Smooth muscle cell (in vitro differentiated cells): ENCODE data around the gene ADCY2. TPM values are rescaled to one million over a fixed set of nuclear protein-coding genes. Genes with fewer than 3 reads are reported as not detected.
A peak's percentile ranks its signal among the peaks of the same experiment; 100 is the strongest.

Experiments used
- DNase-seq: peaks from one replicate; lab custom pipeline; 2025; ENCODE audit not compliant: unreplicated experiment; lab: John Stamatoyannopoulos, UW
- H2AFZ ChIP-seq: fragments of 200-600 bp; sonication (generic); 2 replicates; pipeline ENCODE4 v1.6.0; 2016; ENCODE audit warnings: antibody characterized with exemption, low read depth, mild to moderate bottlenecking
- H3F3A ChIP-seq: fragments of 200-600 bp; sonication (generic); 2 replicates; pipeline ENCODE4 v1.6.0; 2017; ENCODE audit warnings: antibody characterized with exemption, low read depth
- H3K27ac ChIP-seq: fragments of 200-600 bp; sonication (generic); 2 replicates; pipeline ENCODE4 v1.5.1; 2016; ENCODE audit warnings: low read depth, mild to moderate bottlenecking
- H3K27me3 ChIP-seq: fragments of 200-600 bp; sonication (generic); 2 replicates; pipeline ENCODE4 v1.6.1; 2016; ENCODE audit warnings: low read depth, mild to moderate bottlenecking
- H3K36me3 ChIP-seq: fragments of 200-600 bp; sonication (generic); 2 replicates; pipeline ENCODE4 v1.5.1; 2016; ENCODE audit warnings: low read depth
- H3K4me1 ChIP-seq: fragments of 200-600 bp; sonication (generic); 2 replicates; pipeline ENCODE4 v1.5.1; 2016; ENCODE audit warnings: low read depth
- H3K4me2 ChIP-seq: fragments of 200-600 bp; sonication (generic); 2 replicates; pipeline ENCODE4 v1.6.0; 2016; ENCODE audit warnings: mild to moderate bottlenecking
- H3K4me3 ChIP-seq: fragments of 200-600 bp; sonication (generic); 2 replicates; pipeline ENCODE4 v1.5.1; 2016; ENCODE audit warnings: mild to moderate bottlenecking
- H3K79me2 ChIP-seq: fragments of 200-600 bp; sonication (generic); 2 replicates; pipeline ENCODE4 v1.6.0; 2016; ENCODE audit warnings: low read depth, mild to moderate bottlenecking
- H3K9ac ChIP-seq: fragments of 200-600 bp; sonication (generic); 2 replicates; pipeline ENCODE4 v1.6.0; 2016; ENCODE audit warnings: low read depth
- H3K9me3 ChIP-seq: fragments of 200-600 bp; sonication (generic); replicated peaks from 2 replicates; pipeline ENCODE4 v1.5.1; 2016; ENCODE audit warnings: low read depth
- H4K20me1 ChIP-seq: fragments of 200-600 bp; sonication (generic); 2 replicates; pipeline ENCODE4 v1.6.0; 2016; ENCODE audit warnings: low read depth
- WGBS: methylation state at CpG from one replicate; pipeline ENCODE4 v1.1.7; 2016; ENCODE audit warnings: low lambda C conversion rate; 5-methylcytosine and 5-hydroxymethylcytosine counted together
- polyA plus RNA-seq: library from polyadenylated mRNA; unstranded; fragments of >200 nt; fragmentation: Nextera tagmentation; extraction: Ambion mirVana; gene quantifications from 2 replicates; pipeline ENCODE4 v1.2.1, GENCODE V29; 2016
- total RNA-seq: library from RNA; depleted of rRNA; stranded (reverse); fragments of >200 nt; gene quantifications from 2 replicates; pipeline ENCODE4 v1.2.3, GENCODE V29; 2014
- TF ChIP-seq, protein P1 (sequence below): fragments of 200-600 bp; sonication (generic); IDR thresholded peaks from 2 replicates; pipeline ENCODE4 v1.5.1; 2017; ENCODE audit warnings: borderline replicate concordance, mild to moderate bottlenecking, antibody characterized with exemption; ENCODE audit not compliant: insufficient read depth, poor library complexity, severe bottlenecking

The ADCY2 gene
- total and polyA plus RNA-seq, 2 experiments from 2014 or later: 2.8 to 8.0 TPM

DNA sequence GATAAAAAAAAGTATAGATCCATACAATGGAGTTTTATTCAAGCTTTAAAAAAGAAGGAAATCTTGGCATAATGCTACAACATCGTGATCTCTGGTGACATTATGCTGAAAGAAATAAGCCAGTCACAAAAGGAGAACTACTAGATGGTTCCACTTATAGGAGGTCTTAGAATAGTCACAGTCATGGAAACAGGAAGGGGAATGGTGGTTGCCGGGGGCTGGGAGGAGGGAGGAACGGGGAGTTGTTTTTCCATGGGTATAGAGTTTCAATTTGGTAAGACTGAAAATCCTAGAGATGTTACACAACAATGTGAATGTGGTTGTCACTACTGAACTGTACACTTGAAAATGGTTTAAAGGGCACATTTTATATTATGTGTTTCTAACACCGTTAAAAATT, 360.5 kb downstream of the ADCY2 start:
- Histone ChIP-seq H3K4me1 (no peaks in the 10 kb centered on the region), H3K79me2 (no peaks in the 10 kb centered on the region), H3K27ac (no peak overlapping the region), H3K4me2 (no peak overlapping the region), H3K9ac (no peak overlapping the region), H3K27me3 (no peaks in the 10 kb centered on the region), H3K4me3 (no peak overlapping the region), H3F3A (no peaks in the 10 kb centered on the region), H3K36me3 (no peaks in the 10 kb centered on the region), H4K20me1 (no peaks in the 10 kb centered on the region), H3K9me3 (no peaks in the 10 kb centered on the region), H2AFZ (no peak overlapping the region)
- WGBS: 90% methylated on average over 4 of the region's 4 CpGs
- DNase-seq: no peak
- TF ChIP-seq, protein P1, sequence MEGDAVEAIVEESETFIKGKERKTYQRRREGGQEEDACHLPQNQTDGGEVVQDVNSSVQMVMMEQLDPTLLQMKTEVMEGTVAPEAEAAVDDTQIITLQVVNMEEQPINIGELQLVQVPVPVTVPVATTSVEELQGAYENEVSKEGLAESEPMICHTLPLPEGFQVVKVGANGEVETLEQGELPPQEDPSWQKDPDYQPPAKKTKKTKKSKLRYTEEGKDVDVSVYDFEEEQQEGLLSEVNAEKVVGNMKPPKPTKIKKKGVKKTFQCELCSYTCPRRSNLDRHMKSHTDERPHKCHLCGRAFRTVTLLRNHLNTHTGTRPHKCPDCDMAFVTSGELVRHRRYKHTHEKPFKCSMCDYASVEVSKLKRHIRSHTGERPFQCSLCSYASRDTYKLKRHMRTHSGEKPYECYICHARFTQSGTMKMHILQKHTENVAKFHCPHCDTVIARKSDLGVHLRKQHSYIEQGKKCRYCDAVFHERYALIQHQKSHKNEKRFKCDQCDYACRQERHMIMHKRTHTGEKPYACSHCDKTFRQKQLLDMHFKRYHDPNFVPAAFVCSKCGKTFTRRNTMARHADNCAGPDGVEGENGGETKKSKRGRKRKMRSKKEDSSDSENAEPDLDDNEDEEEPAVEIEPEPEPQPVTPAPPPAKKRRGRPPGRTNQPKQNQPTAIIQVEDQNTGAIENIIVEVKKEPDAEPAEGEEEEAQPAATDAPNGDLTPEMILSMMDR: no peak

DNA sequence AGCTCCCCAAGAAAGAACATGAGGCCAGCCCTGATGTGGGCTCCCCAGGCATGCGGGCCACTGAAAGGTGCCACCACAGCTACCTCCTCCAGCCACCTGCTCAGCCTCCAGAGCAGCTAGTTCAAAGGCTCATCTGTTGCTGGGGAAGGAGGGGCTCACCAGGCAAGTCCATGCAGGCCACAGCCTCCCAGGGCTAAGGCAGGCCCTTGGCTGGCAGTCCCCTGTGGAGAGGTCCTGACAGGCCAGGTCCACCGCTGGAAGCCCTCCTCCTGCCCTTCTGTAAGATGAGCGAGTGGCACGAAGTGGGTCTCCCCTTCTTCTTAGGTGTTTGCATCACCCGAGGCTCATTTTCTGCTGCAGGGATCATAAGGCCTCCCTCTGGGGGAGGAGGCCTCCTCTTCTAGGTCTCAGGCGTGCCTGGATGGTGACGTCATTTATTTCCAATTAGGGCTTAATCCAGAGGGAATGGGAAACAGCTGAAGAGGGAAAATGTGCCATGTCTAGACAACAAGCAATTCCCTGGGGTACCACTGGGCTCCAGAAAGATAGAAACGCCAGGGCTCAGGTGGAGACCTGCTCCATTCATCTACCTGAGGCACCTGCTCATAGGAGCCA, 363.4 kb downstream of the ADCY2 start:
- TF ChIP-seq, protein P1: no peak
- H2AFZ ChIP-seq: no peak overlapping the region
- no peaks in the 10 kb centered on the region for H3F3A ChIP-seq
- H3K27ac ChIP-seq: no peak overlapping the region
- H3K4me1 ChIP-seq: no peaks in the 10 kb centered on the region
- H3K4me3 ChIP-seq: no peak overlapping the region
- H3K4me2 ChIP-seq: peak overlapping the region; percentile 2
- H3K9ac ChIP-seq: no peak overlapping the region
- H3K36me3 ChIP-seq: no peaks in the 10 kb centered on the region
- no peak for DNase-seq
- no peaks in the 10 kb centered on the region for H3K27me3 ChIP-seq
- no peaks in the 10 kb centered on the region for H3K79me2 ChIP-seq
- H3K9me3 ChIP-seq: no peaks in the 10 kb centered on the region
- WGBS: 78% methylated on average over 8 of the region's 8 CpGs
- H4K20me1 ChIP-seq: no peaks in the 10 kb centered on the region

DNA sequence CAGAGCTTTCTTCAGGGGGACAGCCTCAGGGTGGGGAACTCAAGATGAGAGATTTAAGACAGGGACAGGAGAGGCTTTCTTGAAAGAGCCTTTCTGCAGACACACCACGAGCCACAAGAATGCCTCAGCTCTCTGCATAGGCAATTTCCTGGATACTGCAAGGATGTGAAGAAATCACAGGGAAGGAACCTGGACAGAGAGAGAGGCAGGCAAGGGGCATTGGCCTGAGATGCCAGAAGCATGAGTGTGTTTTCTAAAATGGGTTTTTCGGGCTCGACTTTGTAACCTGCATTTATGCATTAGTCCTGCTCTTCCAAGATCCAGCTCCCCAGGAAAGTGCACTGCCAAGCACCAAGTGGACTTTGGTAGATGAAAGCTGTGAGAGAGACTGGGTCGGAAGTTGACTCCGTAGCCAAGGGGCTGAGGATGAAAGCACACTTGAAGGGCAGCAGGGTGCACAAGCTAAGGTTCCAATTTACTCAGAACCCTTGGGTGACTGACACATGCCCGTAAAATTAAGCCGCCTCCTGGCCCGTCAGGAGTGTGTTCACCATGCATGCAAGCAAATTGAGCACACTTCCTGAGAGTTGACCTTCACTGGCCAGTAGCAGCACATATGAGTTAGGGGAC, 364.1 kb downstream of the ADCY2 start:
- H3K9ac ChIP-seq: no peak overlapping the region
- H3K36me3 ChIP-seq: no peaks in the 10 kb centered on the region
- no peak overlapping the region for H3K4me2 ChIP-seq
- no peaks in the 10 kb centered on the region for H4K20me1 ChIP-seq
- H3K27ac ChIP-seq: no peak overlapping the region
- no peak for DNase-seq
- H3K4me1 ChIP-seq: no peaks in the 10 kb centered on the region
- H3K27me3 ChIP-seq: no peaks in the 10 kb centered on the region
- no peak overlapping the region for H2AFZ ChIP-seq
- 88% methylated on average over 8 of the region's 8 CpGs for WGBS
- no peaks in the 10 kb centered on the region for H3K9me3 ChIP-seq
- H3K4me3 ChIP-seq: no peak overlapping the region
- H3K79me2 ChIP-seq: no peaks in the 10 kb centered on the region
- TF ChIP-seq, protein P1: no peak
- no peaks in the 10 kb centered on the region for H3F3A ChIP-seq

DNA sequence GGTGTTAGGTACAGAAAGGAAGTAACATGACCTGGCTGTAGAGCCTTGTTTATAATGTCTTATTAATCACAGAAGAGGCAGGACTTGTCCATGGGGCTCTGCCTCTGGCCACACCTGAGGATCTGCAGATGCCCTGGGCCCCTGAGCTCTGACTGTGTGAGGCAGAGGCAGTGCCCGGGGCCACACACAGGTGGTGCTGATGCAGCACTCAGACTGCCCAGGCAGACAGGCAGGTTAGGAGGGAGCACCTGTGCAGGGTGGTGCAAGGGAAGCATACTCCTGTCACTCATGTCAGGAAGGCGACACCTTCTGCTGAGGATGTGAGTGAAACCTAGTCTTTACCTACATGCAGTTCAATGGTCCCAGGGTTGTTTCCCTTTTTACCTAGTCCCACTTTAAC, 366.3 kb downstream of the ADCY2 start:
- no peaks in the 10 kb centered on the region for H3K9me3 ChIP-seq
- no peaks in the 10 kb centered on the region for H4K20me1 ChIP-seq
- no peaks in the 10 kb centered on the region for H3K4me1 ChIP-seq
- no peaks in the 10 kb centered on the region for H3K79me2 ChIP-seq
- no peaks in the 10 kb centered on the region for H3F3A ChIP-seq
- no peak overlapping the region for H3K27ac ChIP-seq
- H2AFZ ChIP-seq: no peak overlapping the region
- no peak for DNase-seq
- H3K36me3 ChIP-seq: no peaks in the 10 kb centered on the region
- H3K4me2 ChIP-seq: no peak overlapping the region
- TF ChIP-seq, protein P1: no peak
- H3K4me3 ChIP-seq: no peak overlapping the region
- WGBS: 89% methylated on average over 2 of the region's 2 CpGs
- no peaks in the 10 kb centered on the region for H3K27me3 ChIP-seq
- no peak overlapping the region for H3K9ac ChIP-seq
